HepG2 (cell line): Measurements from ENCODE around the gene CPNE1. TPM values are rescaled to one million over a fixed set of nuclear protein-coding genes. Genes with fewer than 3 reads are reported as not detected.

Experiments used
- ARNTL ChIP-seq: sonication (generic); formaldehyde crosslinking; IDR thresholded peaks from 2 replicates; pipeline ENCODE4 v1.4.0; 2020; ENCODE audit warnings: mild to moderate bottlenecking, missing genetic modification reagents
- GZF1 ChIP-seq: sonication (generic); formaldehyde crosslinking; IDR thresholded peaks from 2 replicates; pipeline ENCODE4 v1.5.1; 2020; ENCODE audit warnings: mild to moderate bottlenecking, missing genetic modification reagents
- MYC ChIP-seq: sonication (generic); formaldehyde crosslinking; IDR thresholded peaks from 2 replicates; pipeline ENCODE4 v1.9.0; 2021; ENCODE audit warnings: missing genetic modification reagents, borderline replicate concordance
- NFYB ChIP-seq: sonication (generic); formaldehyde crosslinking; IDR thresholded peaks from 2 replicates; pipeline ENCODE4 v1.4.0; 2020; ENCODE audit warnings: missing genetic modification reagents
- PCBP2 ChIP-seq: fragments of 200-400 bp; formaldehyde crosslinking; optimal IDR thresholded peaks from 2 replicates; pipeline ENCODE3; 2018; ENCODE audit warnings: low read length, low read depth; ENCODE audit not compliant: poor library complexity, severe bottlenecking
- REPIN1 ChIP-seq: sonication (generic); formaldehyde crosslinking; IDR thresholded peaks from 2 replicates; pipeline ENCODE4 v1.8.0; 2022; ENCODE audit warnings: missing genetic modification reagents, low read depth, mild to moderate bottlenecking, borderline replicate concordance
- SCMH1 ChIP-seq: sonication (generic); formaldehyde crosslinking; IDR thresholded peaks from 2 replicates; pipeline ENCODE4 v1.9.0; 2021; ENCODE audit warnings: missing genetic modification reagents, mild to moderate bottlenecking, borderline replicate concordance
- SSRP1 ChIP-seq: IDR thresholded peaks from 2 replicates; pipeline ENCODE4 v1.6.1; 2016; ENCODE audit warnings: control low read depth
- STAT6 ChIP-seq: sonication (generic); formaldehyde crosslinking; IDR thresholded peaks from 2 replicates; pipeline ENCODE4 v1.4.0; 2020; ENCODE audit warnings: missing genetic modification reagents, mild to moderate bottlenecking, borderline replicate concordance
- ZBTB3 ChIP-seq: sonication (generic); formaldehyde crosslinking; IDR thresholded peaks from 2 replicates; pipeline ENCODE4 v1.4.0; 2020; ENCODE audit warnings: low read depth, mild to moderate bottlenecking, moderate library complexity, missing genetic modification reagents, borderline replicate concordance
- ZBTB46 ChIP-seq: sonication (generic); formaldehyde crosslinking; IDR thresholded peaks from 2 replicates; pipeline ENCODE4 v1.4.0; 2020; ENCODE audit warnings: mild to moderate bottlenecking, missing genetic modification reagents, borderline replicate concordance
- ZFY ChIP-seq: sonication (generic); formaldehyde crosslinking; IDR thresholded peaks from 2 replicates; pipeline ENCODE4 v1.4.0; 2020; ENCODE audit warnings: missing genetic modification reagents
- ZNF142 ChIP-seq: sonication (generic); formaldehyde crosslinking; IDR thresholded peaks from 2 replicates; pipeline ENCODE4 v1.4.0; 2020; ENCODE audit warnings: missing genetic modification reagents
- ZNF577 ChIP-seq: sonication (generic); formaldehyde crosslinking; IDR thresholded peaks from 2 replicates; pipeline ENCODE4 v1.4.0; 2020; ENCODE audit warnings: mild to moderate bottlenecking, low read depth, missing genetic modification reagents, borderline replicate concordance
- ZNF749 ChIP-seq: sonication (generic); formaldehyde crosslinking; IDR thresholded peaks from 2 replicates; pipeline ENCODE4 v1.8.0; 2022; ENCODE audit warnings: mild to moderate bottlenecking, missing genetic modification reagents, moderate library complexity, borderline replicate concordance
- ZNF766 ChIP-seq: sonication (generic); formaldehyde crosslinking; IDR thresholded peaks from 2 replicates; pipeline ENCODE4 v1.5.0; 2020; ENCODE audit warnings: missing genetic modification reagents, borderline replicate concordance
- ZNF782 ChIP-seq: sonication (generic); formaldehyde crosslinking; IDR thresholded peaks from 2 replicates; pipeline ENCODE4 v1.4.0; 2020; ENCODE audit warnings: missing genetic modification reagents, mild to moderate bottlenecking, borderline replicate concordance
- ZSCAN12 ChIP-seq: sonication (generic); formaldehyde crosslinking; IDR thresholded peaks from 2 replicates; pipeline ENCODE4 v1.9.0; 2021; ENCODE audit warnings: mild to moderate bottlenecking, missing genetic modification reagents
- ZSCAN29 ChIP-seq: sonication (generic); formaldehyde crosslinking; conservative IDR thresholded peaks from 2 replicates; pipeline ENCODE4 v1.4.0; 2020; ENCODE audit warnings: mild to moderate bottlenecking, missing genetic modification reagents
- polyA plus RNA-seq, 8 experiments: library from polyadenylated mRNA; depleted of rRNA in 3 of 8; stranded (reverse) in 7 of 8; unstranded in 1 of 8; fragments of >200 nt; fragmentation: Illumina TruSeq in 4 of 8; extraction: Trizol in 4 of 8; gene quantifications; 2 replicates each; pipeline versions ENCODE4 v1.2.1 to v1.2.3, GENCODE V29; 2011 to 2016; ENCODE audit warnings: low read depth in 4 of 8, missing spikeins in 1 of 8, mixed read lengths in 1 of 8; ENCODE audit not compliant: insufficient read depth in 1 of 8
- total RNA-seq, 5 experiments: library from RNA; depleted of rRNA; stranded (reverse); fragments of >200 nt; fragmentation: Illumina TruSeq; extraction: Trizol; gene quantifications; 2 replicates each; pipeline ENCODE4 v1.2.3, GENCODE V29; 2016; ENCODE audit warnings: low read depth in 1 of 5

Gene CPNE1
- total and polyA plus RNA-seq, 2 of the 13 experiments (the other 11 are each of a cell fraction or from before 2014, with no cell fraction given) = 408 to 431 TPM

- peak; percentile 100 for TF ChIP-seq ZFY (CRISPR knock-in tag)
- TF ChIP-seq REPIN1 (CRISPR knock-in tag) = peak; percentile 81
- peak; percentile 92; the same call in 1 of the 2 replicates for TF ChIP-seq STAT6
- peak; percentile 53 for TF ChIP-seq NFYB (CRISPR knock-in tag)
- no peak for TF ChIP-seq ZSCAN12 (CRISPR knock-in tag)
- peak; percentile 89 for TF ChIP-seq ZNF577
- TF ChIP-seq PCBP2 = no peak
- peak; percentile 98 for TF ChIP-seq MYC (CRISPR knock-in tag)
- TF ChIP-seq ZSCAN29 (CRISPR knock-in tag) = peak; percentile 98
- TF ChIP-seq ZNF766 = peak; percentile 48; the same call in 1 of the 2 replicates
- no peak; the same call in 1 of the 2 replicates for TF ChIP-seq ZNF142 (CRISPR knock-in tag)
- peak; percentile 88 for TF ChIP-seq ARNTL (CRISPR knock-in tag)
- TF ChIP-seq ZNF749 (CRISPR knock-in tag) = peak; percentile 96
- TF ChIP-seq ZNF782 (CRISPR knock-in tag) = peak; percentile 91
- peak; percentile 92; the same call in 1 of the 2 replicates for TF ChIP-seq GZF1 (CRISPR knock-in tag)
- peak; percentile 80 for TF ChIP-seq ZBTB3 (CRISPR knock-in tag)
- TF ChIP-seq SCMH1 (CRISPR knock-in tag) = no peak
- 0 out of 2 replicates have a peak, but pooled peaks have one; percentile 89 for TF ChIP-seq ZBTB46 (CRISPR knock-in tag)
- no peak for TF ChIP-seq SSRP1 (CRISPR knock-in tag)
These were observed at the start of gene CPNE1, which contains the start of gene RBM12 (continued) for GRCh38 chr20:35664466-35665206.
